Choroid plexus epithelial cell (primary cell): Measurements from ENCODE around the gene MIPOL1.

Experiments
- DNase-seq: peaks from one replicate; pipeline ENCODE4 v3.0.0-alpha.2; 2010; ENCODE audit warnings: low read depth
- H3K4me3 ChIP-seq: 2 replicates; pipeline ENCODE4 v1.5.1; 2011; ENCODE audit warnings: low read depth, mild to moderate bottlenecking, control low read depth, low read length, moderate library complexity
- CTCF ChIP-seq: conservative IDR thresholded peaks from 2 replicates; pipeline ENCODE4 v1.5.1; 2011; ENCODE audit warnings: low read depth, mild to moderate bottlenecking, control low read depth, inconsistent platforms, low read length, moderate library complexity

Gene MIPOL1

GRCh38 chr14:37559386-37559785, 361.6 kb downstream of the MIPOL1 start:
- H3K4me3 ChIP-seq: no peak overlapping the region
- TF ChIP-seq CTCF: no peak
- DNase-seq: peak; percentile 57

GRCh38 chr14:37563189-37563588, 365.5 kb downstream of the MIPOL1 start:
- no peak for TF ChIP-seq CTCF
- no peak overlapping the region for H3K4me3 ChIP-seq
- no peak for DNase-seq

- DNase-seq: no peak
- H3K4me3 ChIP-seq: no peak overlapping the region
- peak; percentile 52 for TF ChIP-seq CTCF
These were observed 367.8 kb downstream of the MIPOL1 start for GRCh38 chr14:37565550-37565949.

GRCh38 chr14:37566811-37567371, 369.2 kb downstream of the MIPOL1 start:
- no peak for DNase-seq
- TF ChIP-seq CTCF: no peak
- no peak overlapping the region for H3K4me3 ChIP-seq

GRCh38 chr14:37569729-37570128, 372.0 kb downstream of the MIPOL1 start:
- no peak overlapping the region for H3K4me3 ChIP-seq
- no peak for TF ChIP-seq CTCF
- no peak for DNase-seq

- TF ChIP-seq CTCF: no peak
- DNase-seq: no peak
- H3K4me3 ChIP-seq: no peak overlapping the region
These were observed 373.7 kb downstream of the MIPOL1 start for GRCh38 chr14:37571391-37571790.

GRCh38 chr14:37573356-37573755, 375.6 kb downstream of the MIPOL1 start:
- TF ChIP-seq CTCF: no peak
- DNase-seq: no peak

More at GRCh38 chr14:37573356-37573755, 375.6 kb downstream of the MIPOL1 start:
- no peak overlapping the region for H3K4me3 ChIP-seq
